ENCODE data around the gene CSF1R.

DNA sequence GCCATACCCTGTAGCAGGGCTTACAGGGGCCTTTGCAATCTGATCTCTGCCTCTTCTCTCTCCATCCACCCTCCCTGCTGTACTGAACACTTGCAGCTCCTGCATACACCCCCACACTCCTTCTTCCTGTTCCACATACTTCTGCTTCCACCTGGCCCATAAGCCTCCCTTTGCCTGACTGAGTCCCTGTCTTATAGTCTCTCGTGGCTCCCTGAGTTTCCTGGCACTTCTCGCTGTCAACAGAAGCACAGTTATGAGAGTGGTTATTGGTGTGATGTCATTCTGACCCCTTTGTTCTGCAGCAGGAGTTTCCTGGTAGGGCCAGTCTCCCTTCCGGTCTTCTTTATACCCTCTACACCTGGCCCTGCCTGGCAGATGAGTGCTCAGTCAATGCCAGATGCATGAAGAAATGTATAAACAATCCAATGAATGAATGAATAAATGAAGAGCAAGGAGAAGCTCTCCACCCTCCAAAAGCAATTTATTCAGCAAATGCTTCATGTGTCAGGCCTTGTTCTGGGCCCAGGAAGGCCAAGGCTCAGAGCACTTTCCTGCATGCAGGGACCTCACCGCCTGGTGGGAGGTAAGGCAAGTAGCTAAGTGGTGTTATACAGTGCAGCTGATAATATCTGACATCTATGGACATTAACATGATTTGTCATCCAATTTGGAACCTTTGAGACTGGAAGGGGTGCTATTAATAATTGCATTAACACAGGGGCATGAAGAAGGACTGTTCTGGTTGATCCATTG lies 20.5 kb upstream of the CSF1R start:
- no peak for TF ChIP-seq TAF1 (IDR thresholded peaks at IDR 0.05; ENCODE audit: low read depth)
- no peak for TF ChIP-seq EP300 (IDR thresholded peaks at IDR 0.05; ENCODE audit: borderline replicate concordance)
- TF ChIP-seq CREB1 (IDR thresholded peaks at IDR 0.05; ENCODE audit: low read depth): no peak
- no peak for TF ChIP-seq NFIC (IDR thresholded peaks at IDR 0.05)
- no peak for TF ChIP-seq EGR1 (IDR thresholded peaks at IDR 0.05)
- TF ChIP-seq CEBPB (IDR thresholded peaks at IDR 0.05): no peak
- no peak for TF ChIP-seq RAD21 (IDR thresholded peaks at IDR 0.05; ENCODE audit: low read depth)
- TF ChIP-seq REST (IDR thresholded peaks at IDR 0.05; ENCODE audit: low read depth): no peak
- TF ChIP-seq, protein P1, sequence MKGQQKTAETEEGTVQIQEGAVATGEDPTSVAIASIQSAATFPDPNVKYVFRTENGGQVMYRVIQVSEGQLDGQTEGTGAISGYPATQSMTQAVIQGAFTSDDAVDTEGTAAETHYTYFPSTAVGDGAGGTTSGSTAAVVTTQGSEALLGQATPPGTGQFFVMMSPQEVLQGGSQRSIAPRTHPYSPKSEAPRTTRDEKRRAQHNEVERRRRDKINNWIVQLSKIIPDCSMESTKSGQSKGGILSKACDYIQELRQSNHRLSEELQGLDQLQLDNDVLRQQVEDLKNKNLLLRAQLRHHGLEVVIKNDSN (IDR thresholded peaks at IDR 0.05): no peak
- TF ChIP-seq TCF12 (IDR thresholded peaks at IDR 0.05; ENCODE audit: low read depth): no peak
- no peak for TF ChIP-seq FOXM1 (IDR thresholded peaks at IDR 0.05; ENCODE audit: borderline replicate concordance, low read depth)
